ENCODE data around the gene KCTD16.
A peak's percentile ranks its signal among the peaks of the same experiment; 100 is the strongest.

The KCTD16 gene

DNA sequence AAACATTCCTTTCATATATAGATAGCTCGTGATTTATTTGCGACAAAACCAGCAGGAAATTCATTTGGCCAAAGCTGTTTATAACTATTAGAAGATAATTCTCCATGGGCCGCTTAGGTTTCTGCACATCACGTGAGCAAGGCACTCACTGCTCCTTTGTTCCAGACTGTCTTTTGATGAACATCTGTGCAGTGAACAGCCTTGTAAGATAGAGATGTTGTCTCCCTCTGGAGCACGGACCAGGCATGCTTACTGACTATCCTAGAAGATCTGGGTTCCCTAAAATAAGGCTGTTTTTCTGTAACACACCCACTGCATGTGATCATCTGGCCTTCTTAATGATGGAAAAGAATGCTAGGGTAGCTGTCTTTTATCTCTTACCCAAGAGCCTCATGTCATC lies 31.1 kb upstream of the KCTD16 start:
- DNase-seq (ENCODE audit: low read depth in 2 of 2): peak; percentile 44 to 53
- H3K4me3 ChIP-seq (replicated peaks in 1 of 2; ENCODE audit: low read depth in 2 of 2, low read length in 2 of 2): no peak overlapping the region
- TF ChIP-seq, protein P1, sequence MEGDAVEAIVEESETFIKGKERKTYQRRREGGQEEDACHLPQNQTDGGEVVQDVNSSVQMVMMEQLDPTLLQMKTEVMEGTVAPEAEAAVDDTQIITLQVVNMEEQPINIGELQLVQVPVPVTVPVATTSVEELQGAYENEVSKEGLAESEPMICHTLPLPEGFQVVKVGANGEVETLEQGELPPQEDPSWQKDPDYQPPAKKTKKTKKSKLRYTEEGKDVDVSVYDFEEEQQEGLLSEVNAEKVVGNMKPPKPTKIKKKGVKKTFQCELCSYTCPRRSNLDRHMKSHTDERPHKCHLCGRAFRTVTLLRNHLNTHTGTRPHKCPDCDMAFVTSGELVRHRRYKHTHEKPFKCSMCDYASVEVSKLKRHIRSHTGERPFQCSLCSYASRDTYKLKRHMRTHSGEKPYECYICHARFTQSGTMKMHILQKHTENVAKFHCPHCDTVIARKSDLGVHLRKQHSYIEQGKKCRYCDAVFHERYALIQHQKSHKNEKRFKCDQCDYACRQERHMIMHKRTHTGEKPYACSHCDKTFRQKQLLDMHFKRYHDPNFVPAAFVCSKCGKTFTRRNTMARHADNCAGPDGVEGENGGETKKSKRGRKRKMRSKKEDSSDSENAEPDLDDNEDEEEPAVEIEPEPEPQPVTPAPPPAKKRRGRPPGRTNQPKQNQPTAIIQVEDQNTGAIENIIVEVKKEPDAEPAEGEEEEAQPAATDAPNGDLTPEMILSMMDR (IDR thresholded peaks at IDR 0.05; ENCODE audit: low read depth, low read length): peak; percentile 25

DNA sequence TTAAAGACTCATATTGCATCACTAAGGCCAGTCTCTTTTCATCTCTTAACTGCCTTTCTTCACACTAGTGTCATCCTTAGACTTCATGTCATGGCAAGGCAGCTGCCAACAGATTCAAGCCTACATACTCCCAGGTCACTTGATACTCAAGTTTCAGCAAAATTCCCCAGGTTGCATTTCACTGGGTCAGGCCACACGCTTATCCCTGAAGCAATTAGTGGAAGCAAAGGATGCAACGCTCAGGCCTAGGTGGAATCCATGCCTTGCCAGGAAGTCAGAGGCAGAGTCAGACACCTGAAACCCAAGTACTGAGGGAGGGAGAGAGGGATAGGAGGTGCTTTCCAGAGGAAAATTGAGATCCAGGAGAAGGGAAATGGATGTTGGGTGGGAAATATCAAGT lies 29.1 kb upstream of the KCTD16 start:
- DNase-seq (ENCODE audit: low read depth in 2 of 2): no peak
- TF ChIP-seq, protein P1 (IDR thresholded peaks at IDR 0.05; ENCODE audit: low read depth, low read length): no peak
- H3K4me3 ChIP-seq (replicated peaks in 1 of 2; ENCODE audit: low read depth in 2 of 2, low read length in 2 of 2): no peak overlapping the region

DNA sequence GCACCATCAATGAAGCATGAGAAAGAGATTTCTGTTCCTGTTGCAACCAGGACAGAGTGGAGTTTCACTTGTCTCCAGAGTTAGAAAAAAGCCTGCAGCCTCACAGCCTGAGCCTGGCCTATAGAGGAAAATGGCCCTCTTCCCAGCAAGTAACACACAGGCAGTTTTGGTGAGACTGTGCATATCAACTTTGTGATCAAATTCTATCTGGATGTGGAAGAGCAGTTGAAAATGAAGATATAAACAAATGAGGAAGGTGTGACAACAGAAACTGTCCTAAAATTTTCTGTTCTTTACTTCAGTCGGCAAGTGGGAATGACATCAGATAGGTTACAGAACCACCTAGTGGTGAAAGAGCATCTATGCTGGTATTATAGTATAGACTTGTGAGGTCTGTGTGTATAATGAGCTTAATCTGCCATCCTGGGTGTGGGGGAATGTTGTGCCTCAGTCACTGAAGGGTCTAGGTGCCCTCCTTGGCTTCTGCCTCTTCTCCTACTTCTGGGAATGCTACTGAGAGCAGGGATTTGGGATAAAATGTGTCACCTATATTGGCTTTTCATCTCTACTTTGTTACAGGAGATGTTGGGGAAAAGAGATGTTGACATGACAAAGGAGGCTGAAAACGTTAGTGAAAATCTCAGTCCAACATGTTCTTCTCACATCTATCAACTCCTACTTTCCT lies 28.4 kb upstream of the KCTD16 start:
- H3K4me3 ChIP-seq (replicated peaks in 1 of 2; ENCODE audit: low read depth in 2 of 2, low read length in 2 of 2): no peak overlapping the region
- TF ChIP-seq, protein P1 (IDR thresholded peaks at IDR 0.05; ENCODE audit: low read depth, low read length): peak; percentile 66
- peak; percentile 70 for DNase-seq (ENCODE audit: low read depth in 2 of 2)

DNA sequence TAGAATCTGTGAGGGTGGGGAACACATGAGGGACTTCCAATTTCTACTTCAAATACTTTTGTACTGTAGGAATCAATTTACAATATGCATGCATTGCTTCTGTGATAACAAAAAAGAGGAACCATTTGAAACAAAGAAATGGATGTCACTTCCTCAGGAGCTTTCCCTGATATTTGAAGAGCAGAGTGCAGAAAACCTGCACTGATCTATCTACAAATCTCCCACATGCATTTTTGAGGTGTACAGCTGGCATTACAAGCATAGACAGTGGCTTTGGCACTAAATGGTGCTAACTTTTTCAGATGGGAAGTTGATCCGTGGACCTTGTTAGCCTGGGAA lies 27.9 kb upstream of the KCTD16 start:
- TF ChIP-seq, protein P1 (IDR thresholded peaks at IDR 0.05; ENCODE audit: low read depth, low read length): no peak
- H3K4me3 ChIP-seq (replicated peaks in 1 of 2; ENCODE audit: low read depth in 2 of 2, low read length in 2 of 2): no peak overlapping the region

DNA sequence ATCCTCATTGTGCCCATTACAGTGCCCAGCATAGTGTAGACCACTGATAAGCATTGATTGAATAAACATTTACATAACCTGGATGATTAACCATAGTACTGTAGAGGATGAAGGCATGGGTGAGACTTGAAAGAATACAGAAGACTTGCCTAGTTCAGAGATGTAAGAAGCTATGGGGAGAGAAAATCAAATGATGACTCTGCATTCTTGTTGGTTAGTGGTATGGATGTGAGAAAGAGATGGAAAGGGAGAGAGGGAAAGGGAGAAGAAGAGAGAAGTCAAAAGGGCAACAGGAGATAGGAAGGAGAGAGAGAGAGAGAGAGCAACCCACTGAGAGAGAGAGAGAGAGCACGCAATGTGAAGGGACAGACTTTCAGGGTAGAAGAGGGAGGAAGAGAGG lies 27.0 kb upstream of the KCTD16 start:
- TF ChIP-seq, protein P1 (IDR thresholded peaks at IDR 0.05; ENCODE audit: low read depth, low read length): no peak
- no peak for DNase-seq (ENCODE audit: low read depth in 2 of 2)
- H3K4me3 ChIP-seq (replicated peaks in 1 of 2; ENCODE audit: low read depth in 2 of 2, low read length in 2 of 2): no peak overlapping the region

More for the DNA sequence above, 27.9 kb upstream of the KCTD16 start:
- DNase-seq (ENCODE audit: low read depth in 2 of 2): no peak

DNA sequence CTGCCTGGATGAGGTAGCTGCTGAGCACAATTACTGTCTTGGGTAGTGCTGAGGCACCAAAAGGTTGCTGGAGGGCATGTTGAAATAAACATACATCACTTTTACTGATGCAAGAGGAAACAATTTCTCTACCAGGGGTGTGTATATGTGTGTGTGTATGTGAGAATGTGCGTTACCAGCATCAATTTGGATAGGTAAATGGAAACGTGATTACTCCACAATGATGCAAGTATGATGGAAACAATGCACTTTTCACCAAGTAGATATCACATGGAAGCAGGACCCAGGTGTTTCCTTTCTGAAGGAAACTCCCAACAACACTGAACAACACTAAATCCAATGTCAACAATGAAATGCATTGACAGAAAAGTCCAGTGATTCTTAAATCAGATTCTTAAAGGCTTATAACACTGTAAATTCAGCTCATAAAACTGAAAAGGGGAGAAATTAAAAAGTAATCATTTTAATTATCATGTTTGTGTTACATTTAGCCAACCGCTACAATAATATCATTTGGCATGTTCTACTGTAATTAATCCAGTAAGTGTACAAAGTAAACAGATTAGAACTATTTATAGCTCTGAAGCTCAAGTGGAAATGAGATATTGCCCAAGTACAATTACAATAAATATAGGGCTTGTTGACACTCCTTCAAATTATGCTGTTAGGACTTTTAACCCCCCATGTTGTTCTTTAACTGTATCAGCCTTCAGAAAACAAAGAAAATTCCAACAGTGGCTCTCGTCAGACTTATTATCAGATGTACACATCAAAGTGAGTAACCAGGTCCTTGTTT lies 25.5 kb upstream of the KCTD16 start:
- DNase-seq (ENCODE audit: low read depth in 2 of 2): peak; percentile 37 to 52
- no peak overlapping the region for H3K4me3 ChIP-seq (replicated peaks in 1 of 2; ENCODE audit: low read depth in 2 of 2, low read length in 2 of 2)
- TF ChIP-seq, protein P1 (IDR thresholded peaks at IDR 0.05; ENCODE audit: low read depth, low read length): no peak
